Keratinocyte (primary cell): Measurements from ENCODE around the gene ZNF728.

Source experiments
- EZH2 ChIP-seq: IDR thresholded peaks from one replicate; pipeline ENCODE4 v1.6.1; 2012; ENCODE audit warnings: inconsistent platforms, mild to moderate bottlenecking, low read length, moderate library complexity
- TF ChIP-seq, protein P1 (sequence below), 3 experiments: IDR thresholded peaks in 1 of 3; conservative IDR thresholded peaks in 1 of 3; optimal IDR thresholded peaks in 1 of 3; 2 replicates in 2 of 3; 3 replicates in 1 of 3; pipeline versions ENCODE3 to v1.5.1; 2011; ENCODE audit warnings: low read length in 3 of 3, mild to moderate bottlenecking in 3 of 3, moderate library complexity in 2 of 3, control low read depth in 1 of 3, inconsistent platforms in 1 of 3; ENCODE audit not compliant: insufficient read depth in 2 of 3; ENCODE audit errors: extremely low read depth in 1 of 3

DNA sequence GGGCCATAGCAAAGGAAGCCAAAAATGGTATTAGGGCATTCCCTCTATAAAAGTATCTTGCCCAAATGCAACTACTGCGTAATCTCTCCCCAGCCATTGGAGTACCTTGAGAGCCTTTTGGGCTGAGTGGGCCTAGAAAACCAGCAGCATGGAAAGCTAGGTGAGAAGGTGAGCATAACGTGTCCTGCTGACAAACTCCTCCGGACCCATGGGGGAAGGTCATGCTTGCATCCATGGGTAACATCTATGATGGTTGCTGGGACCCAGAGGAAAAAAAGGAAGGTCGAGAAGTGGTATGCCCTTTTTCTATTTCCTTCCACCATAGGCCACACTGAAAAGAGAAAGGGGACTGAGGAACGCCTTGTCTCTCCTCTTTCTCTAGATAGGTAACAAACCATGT lies 57.4 kb downstream of the ZNF728 start:
- TF ChIP-seq, protein P1, sequence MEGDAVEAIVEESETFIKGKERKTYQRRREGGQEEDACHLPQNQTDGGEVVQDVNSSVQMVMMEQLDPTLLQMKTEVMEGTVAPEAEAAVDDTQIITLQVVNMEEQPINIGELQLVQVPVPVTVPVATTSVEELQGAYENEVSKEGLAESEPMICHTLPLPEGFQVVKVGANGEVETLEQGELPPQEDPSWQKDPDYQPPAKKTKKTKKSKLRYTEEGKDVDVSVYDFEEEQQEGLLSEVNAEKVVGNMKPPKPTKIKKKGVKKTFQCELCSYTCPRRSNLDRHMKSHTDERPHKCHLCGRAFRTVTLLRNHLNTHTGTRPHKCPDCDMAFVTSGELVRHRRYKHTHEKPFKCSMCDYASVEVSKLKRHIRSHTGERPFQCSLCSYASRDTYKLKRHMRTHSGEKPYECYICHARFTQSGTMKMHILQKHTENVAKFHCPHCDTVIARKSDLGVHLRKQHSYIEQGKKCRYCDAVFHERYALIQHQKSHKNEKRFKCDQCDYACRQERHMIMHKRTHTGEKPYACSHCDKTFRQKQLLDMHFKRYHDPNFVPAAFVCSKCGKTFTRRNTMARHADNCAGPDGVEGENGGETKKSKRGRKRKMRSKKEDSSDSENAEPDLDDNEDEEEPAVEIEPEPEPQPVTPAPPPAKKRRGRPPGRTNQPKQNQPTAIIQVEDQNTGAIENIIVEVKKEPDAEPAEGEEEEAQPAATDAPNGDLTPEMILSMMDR (optimal IDR thresholded peaks at IDR 0.05 in 1 of 3, IDR thresholded peaks at IDR 0.05 in 1 of 3, conservative IDR thresholded peaks at IDR 0.05 in 1 of 3; ENCODE audit: extremely low read depth in 1 of 3, insufficient read depth in 2 of 3, low read length in 3 of 3) = no peak
- TF ChIP-seq EZH2 = no peak
